Measurements from ENCODE around the gene AMIGO2.

Gene AMIGO2

DNA sequence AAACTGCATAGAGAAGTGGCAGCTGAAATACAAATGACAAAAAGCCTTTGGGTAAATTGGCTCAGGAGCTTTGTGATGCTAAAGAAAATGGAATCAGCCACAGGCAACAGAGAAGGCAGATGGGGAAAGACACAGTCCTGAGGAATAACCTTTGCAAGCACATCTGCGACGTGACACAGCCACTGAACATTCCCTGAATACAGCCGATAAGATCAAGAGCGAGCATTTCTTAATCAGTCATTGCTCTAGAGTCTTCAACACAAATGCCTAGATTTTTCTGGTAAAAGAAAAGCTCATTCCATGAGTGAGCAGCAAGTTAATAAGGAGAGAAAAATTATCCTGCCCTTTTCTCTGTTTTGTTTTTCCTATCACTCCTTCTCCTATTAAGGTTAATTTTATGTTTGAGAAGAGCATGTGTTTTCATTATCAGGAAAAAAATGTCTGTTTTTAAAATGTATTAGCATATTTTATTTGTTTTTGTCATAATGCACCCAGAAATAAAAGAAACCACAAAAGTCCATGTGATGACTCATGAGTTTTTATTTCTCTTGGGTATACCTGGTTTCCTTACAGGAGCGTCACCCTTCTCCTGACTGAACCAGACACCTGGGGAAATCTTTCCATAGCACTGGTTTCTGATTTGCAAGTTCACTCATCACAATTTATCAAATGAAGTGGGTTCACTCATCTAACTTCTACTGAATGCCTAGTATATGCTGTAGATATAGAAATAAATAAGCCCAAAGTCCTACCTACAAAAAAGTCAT lies 45.8 kb downstream of the AMIGO2 start:
- peak; percentile 80 for DNase-seq (ENCODE audit: low read depth)

DNA sequence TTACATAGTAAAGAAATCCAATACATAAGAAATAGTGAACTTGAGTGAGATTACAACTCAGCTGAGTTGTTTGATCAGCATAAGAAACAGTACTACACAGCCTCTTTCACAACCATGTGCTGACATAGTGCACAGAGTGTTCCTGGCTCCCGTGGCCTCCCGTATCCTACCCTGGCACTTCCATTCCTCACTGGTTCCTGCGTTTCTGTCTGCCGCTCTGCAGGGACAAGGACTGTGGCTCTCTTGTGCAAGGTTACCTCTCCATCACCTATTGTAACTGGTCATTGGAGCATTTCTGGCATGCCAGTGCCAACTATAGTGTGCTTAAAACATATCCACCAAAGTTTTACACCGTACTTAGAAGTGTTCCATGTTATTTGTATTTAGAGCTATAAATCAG lies 46.7 kb downstream of the AMIGO2 start:
- peak; percentile 73 for DNase-seq (ENCODE audit: low read depth)

DNA sequence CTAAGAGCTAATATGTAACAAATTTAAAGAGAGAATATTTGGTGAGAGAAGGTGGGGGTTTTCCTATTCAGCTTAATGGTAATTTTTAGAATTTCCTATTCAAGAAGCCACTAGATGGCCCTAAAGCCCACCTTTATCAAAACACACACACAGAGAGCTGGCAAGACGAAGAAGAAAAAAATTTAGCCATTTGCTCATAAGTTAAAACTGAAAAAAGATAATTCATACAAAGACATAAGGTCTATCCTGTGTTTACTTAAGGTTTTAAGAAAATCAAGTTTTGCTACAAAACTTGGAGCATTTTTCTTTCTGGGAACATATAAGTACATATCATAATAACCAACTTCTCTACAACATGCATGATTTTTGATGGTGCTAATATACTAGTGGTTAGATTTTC lies 47.1 kb downstream of the AMIGO2 start:
- peak; percentile 78 for DNase-seq (ENCODE audit: low read depth)

DNA sequence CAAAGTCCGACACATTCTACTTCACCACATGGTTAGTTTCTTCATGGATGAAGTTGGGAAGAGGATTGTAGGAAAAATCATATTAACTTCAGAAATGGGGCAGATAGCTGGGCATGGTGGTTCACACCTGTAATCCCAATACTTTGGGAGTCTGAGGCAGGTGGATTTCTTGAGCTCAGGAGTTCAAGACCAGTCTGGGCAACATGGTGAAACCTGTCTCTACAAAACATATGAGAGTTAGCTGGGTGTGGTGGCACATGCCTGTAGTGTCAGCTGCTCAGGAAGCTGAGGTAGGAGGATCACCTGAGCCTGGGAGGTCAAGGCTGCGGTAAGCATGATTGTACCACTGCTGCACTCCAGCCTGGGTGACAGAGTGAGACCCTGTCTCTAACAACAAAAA lies 49.9 kb downstream of the AMIGO2 start:
- DNase-seq (ENCODE audit: low read depth): no peak

DNA sequence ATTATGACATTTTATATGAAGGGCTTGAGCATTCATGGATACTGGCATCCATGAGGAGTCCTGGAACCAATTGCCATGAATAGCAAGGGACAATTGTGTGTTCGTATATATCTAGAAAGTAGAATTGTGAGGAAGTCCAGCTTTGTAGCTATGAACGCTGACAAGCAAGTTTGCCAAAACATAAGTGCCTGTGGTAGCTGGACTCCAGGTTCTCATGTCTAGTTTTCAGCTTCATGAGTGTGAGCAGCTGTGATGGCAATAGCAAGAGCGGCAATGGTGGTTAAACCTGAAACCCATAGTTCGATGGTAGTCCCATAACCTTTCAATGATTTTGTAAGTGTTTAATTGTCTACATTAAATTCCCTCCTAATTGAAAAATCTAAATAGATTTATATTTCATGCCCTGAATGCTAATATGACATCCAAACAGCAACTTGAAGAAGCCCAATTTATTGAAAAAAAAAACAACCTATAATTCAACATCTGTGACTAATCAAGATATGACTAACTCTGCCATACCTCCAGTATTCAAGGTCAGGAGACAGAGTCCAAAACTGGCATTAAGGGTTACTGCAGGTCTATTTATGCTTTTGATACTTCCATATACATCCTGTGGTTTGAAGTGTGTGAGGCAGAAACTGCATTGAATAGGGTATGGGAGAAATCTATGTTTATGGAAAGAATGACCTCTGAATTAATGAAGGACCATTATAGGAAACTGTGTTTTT lies 50.6 kb downstream of the AMIGO2 start:
- no peak for DNase-seq (ENCODE audit: low read depth)

DNA sequence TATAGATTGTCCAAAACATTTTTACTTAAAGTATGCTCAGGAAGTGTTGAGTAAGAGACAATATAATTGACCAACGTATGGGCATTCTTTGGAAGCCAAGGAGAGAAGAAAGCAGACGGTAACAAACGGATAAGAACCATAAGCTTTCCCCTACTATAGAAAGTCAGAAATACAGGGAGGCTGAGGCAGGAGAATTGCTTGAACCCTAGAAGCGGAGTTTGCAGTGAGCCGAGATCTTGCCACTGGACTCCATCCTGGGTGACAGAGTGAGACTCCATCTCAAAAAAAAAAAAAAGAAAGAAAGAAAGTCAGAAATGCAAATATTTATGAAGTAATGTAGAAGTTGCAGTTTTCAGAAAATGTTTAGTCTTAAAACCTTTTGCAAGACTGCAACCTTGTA lies 51.6 kb downstream of the AMIGO2 start:
- DNase-seq (ENCODE audit: low read depth): no peak
